ENCODE results near the gene USH2A. TPM values are rescaled to one million over a fixed set of nuclear protein-coding genes. Genes with fewer than 3 reads are reported as not detected.

Gene USH2A
- total RNA-seq, 1 donor from 2014 or later = not detected

DNA sequence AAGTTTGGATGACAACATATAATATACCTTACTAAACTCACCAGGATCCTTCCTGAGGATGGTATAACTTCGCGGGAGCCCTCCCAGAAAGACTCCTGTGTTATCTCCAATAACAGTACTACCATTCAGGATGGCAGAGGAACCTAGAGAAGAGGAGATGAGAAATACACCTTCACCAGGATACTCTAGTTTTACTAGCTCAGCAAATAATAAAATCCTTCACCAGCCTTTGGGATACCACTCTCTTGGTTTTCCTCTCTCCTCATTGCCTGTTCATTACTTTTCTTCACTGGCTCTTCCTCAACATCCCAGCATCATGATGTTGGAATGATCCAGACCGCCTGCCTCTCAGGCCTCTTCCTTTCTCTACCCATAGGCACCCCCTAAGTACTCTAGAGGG is 336.6 kb downstream of the USH2A start:
- intact Hi-C loops (cut with DNase I) = no loop called here
- DNase-seq (ENCODE audit: low spot score in 2 of 2) = no peak
- H3K9me3 ChIP-seq = no peaks in the 10 kb centered on the region
- H3K4me3 ChIP-seq = no peak overlapping the region
- H3K27ac ChIP-seq = no peak overlapping the region
- no peaks in the 10 kb centered on the region for H3K36me3 ChIP-seq
- no peaks in the 10 kb centered on the region for H3K4me1 ChIP-seq
- TF ChIP-seq, protein P1, sequence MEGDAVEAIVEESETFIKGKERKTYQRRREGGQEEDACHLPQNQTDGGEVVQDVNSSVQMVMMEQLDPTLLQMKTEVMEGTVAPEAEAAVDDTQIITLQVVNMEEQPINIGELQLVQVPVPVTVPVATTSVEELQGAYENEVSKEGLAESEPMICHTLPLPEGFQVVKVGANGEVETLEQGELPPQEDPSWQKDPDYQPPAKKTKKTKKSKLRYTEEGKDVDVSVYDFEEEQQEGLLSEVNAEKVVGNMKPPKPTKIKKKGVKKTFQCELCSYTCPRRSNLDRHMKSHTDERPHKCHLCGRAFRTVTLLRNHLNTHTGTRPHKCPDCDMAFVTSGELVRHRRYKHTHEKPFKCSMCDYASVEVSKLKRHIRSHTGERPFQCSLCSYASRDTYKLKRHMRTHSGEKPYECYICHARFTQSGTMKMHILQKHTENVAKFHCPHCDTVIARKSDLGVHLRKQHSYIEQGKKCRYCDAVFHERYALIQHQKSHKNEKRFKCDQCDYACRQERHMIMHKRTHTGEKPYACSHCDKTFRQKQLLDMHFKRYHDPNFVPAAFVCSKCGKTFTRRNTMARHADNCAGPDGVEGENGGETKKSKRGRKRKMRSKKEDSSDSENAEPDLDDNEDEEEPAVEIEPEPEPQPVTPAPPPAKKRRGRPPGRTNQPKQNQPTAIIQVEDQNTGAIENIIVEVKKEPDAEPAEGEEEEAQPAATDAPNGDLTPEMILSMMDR (IDR thresholded peaks at IDR 0.05) = no peak
- H3K27me3 ChIP-seq = no peaks in the 10 kb centered on the region

DNA sequence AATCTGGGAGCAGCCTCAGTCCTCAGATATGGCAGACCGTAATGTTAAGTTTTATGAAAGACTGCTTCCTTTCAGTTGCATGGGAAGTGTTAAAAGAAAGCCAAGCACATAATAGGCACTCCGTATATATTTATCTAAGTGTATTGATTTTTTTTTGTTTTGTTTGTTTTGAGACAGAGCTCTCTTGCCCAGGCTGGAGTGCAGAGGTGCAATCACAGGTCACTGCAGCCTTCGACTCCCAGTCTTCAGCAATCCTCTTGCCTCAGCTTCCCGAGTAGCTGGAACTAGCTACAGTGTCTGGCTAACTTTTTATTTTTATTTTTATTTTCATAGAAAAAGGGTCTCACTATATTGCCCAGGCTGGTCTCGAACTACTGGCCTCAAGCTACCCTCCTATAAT is 341.8 kb downstream of the USH2A start:
- H3K9me3 ChIP-seq = no peaks in the 10 kb centered on the region
- no peak overlapping the region for H3K4me3 ChIP-seq
- TF ChIP-seq, protein P1 (IDR thresholded peaks at IDR 0.05) = no peak
- intact Hi-C loops (cut with DNase I) = no loop called here
- H3K36me3 ChIP-seq = no peaks in the 10 kb centered on the region
- H3K27ac ChIP-seq = no peak overlapping the region
- no peak for DNase-seq (ENCODE audit: low spot score in 2 of 2)
- H3K27me3 ChIP-seq = no peaks in the 10 kb centered on the region
- no peaks in the 10 kb centered on the region for H3K4me1 ChIP-seq

DNA sequence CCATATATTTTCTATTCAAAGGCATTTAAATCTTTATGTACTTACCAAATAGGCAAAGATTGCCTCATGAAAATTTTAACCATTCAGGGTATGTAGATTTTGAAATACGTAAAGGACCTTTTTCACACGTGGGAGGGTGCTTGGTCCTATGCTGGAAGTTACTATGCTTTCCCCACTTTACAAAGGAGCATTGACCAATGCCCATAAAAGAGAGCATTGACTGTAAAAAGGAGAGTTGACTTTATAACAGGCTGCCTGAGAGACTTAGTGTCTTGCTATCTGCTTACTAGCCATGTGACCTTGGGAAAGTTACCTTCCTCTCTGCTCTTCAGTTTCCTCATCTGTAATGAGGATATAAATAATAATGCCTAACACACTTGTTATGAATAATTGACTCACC is 346.5 kb downstream of the USH2A start:
- intact Hi-C loops (cut with DNase I) = no loop called here
- TF ChIP-seq, protein P1 (IDR thresholded peaks at IDR 0.05) = no peak
- no peak overlapping the region for H3K4me3 ChIP-seq
- H3K27me3 ChIP-seq = no peaks in the 10 kb centered on the region
- no peak for DNase-seq (ENCODE audit: low spot score in 2 of 2)
- H3K4me1 ChIP-seq = no peaks in the 10 kb centered on the region
- no peaks in the 10 kb centered on the region for H3K9me3 ChIP-seq
- H3K36me3 ChIP-seq = no peaks in the 10 kb centered on the region
- H3K27ac ChIP-seq = no peak overlapping the region

DNA sequence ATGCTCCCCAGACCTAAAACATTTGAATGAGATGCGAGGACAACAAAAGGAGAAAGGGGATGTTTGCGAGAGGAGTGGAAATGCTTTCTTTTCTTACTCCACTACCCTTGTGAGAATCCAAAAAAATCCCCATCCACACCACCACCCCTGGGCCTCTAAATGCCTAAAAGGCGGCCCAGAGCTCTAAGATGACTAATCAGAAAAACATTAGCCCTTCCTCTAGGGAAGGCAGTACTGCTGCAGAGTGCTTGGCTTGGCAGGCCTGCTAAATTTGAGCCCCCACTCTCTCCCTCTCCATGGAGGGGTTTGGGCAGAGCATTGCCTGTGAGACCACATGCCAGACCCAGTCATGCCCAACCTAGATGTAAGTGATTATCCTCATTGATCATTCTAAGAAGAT is 347.9 kb downstream of the USH2A start:
- H3K4me3 ChIP-seq = no peak overlapping the region
- H3K9me3 ChIP-seq = no peaks in the 10 kb centered on the region
- no peaks in the 10 kb centered on the region for H3K4me1 ChIP-seq
- H3K36me3 ChIP-seq = no peaks in the 10 kb centered on the region
- DNase-seq (ENCODE audit: low spot score in 2 of 2) = no peak
- no peaks in the 10 kb centered on the region for H3K27me3 ChIP-seq
- TF ChIP-seq, protein P1 (IDR thresholded peaks at IDR 0.05) = no peak
- H3K27ac ChIP-seq = no peak overlapping the region
- intact Hi-C loops (cut with DNase I) = no loop called here

DNA sequence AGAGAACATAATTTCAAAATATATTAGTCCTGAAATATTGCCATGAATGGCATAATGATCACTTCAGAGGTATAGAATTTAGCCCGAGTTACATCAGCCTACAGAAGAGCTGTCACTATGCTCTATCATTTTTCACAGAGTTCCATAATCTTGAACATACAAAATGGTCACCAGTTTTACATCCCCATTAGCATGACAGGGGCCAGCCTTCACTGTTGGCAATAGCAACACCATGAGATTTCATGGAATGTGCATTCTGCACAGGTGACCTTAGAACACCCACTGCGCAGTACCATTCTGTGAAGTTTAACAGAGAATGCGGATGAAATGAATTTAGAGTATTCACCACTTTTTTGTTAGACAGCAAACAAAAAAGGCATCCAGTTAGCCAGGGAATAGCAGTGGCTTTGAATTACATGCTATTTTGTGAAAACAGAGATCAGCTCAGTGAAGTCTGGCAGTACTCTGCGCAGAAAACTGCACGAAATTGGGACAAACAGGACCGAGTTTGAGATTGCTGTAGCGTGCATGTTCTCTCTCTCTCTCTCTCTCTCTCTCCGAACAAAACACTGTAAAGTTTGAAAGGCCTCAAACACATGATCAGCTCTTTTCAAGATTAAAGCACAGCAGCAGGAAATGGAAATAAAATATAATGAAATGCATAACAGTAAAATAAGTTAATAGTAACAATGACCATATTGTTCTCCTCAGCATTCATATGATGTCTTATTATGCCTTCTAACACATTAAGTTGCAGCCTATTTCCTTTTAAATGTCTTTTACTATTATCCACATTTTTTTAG is 349.3 kb downstream of the USH2A start:
- no peak for DNase-seq (ENCODE audit: low spot score in 2 of 2)
- TF ChIP-seq, protein P1 (IDR thresholded peaks at IDR 0.05) = no peak
- Histone ChIP-seq H3K9me3 (no peaks in the 10 kb centered on the region), H3K27ac (no peak overlapping the region), H3K27me3 (no peaks in the 10 kb centered on the region), H3K4me3 (no peak overlapping the region), H3K36me3 (no peaks in the 10 kb centered on the region), H3K4me1 (no peaks in the 10 kb centered on the region)
- intact Hi-C loops (cut with DNase I) = no loop called here

Data from ascending aorta (tissue), 2 donors.